LHCN-M2 (cell line): ENCODE measurements around the gene EFHC2. TPM values are rescaled to one million over a fixed set of nuclear protein-coding genes. Genes with fewer than 3 reads are reported as not detected.
"Not testable (repeated sequence)": the region's sequence is repeated elsewhere in the genome, so short reads cannot be mapped to it uniquely, and the experiment has no call there.

Experiments
- DNase-seq: peaks from one replicate; pipeline ENCODE4 v3.0.0-alpha.2; 2012; ENCODE audit warnings: low read depth
- total RNA-seq: library from RNA; depleted of rRNA; stranded (reverse); fragments of >200 nt; gene quantifications from 2 replicates; pipeline ENCODE4 v1.2.3, GENCODE V29; 2014

Gene EFHC2
- total RNA-seq, 1 experiment from 2014 or later: 0.17 TPM

DNA sequence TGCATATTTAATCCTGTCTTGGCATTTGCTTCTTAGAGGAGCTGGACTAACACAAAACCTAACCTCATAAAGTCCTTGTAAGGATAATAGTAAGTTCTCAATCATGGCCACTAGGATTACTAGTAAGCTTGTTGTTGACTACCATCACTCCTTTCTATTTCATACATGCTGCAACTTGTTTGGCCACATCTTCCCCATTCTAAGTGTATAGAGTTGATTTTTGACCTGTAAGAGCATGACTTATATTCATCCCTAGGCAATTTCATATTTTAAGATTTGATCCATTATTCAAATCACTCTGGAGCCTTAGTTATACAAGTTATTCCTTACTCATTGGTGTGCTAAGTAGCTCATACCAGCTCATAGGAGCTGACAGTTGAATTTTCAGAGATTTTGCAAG, 109.4 kb downstream of the EFHC2 start:
- DNase-seq: no peak

DNA sequence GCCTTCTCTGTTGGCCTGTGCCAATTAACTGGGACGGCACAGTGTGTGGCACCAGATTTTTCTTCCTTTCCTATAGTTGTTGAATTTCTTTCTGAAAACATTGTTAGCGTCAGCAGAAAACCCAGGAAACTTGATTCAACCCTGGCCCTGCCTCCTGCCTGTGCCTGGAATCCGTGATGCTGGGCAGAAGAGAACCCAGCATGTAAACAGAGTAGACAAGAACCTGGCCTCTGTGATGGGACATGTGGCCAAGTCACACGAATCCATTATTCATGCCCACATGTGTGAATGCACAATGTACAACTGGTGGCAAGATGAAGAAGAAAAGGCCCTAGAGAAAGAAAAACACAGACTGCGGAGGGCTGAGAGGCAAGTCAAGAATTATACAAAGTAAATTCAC, 111.4 kb downstream of the EFHC2 start:
- no peak for DNase-seq

DNA sequence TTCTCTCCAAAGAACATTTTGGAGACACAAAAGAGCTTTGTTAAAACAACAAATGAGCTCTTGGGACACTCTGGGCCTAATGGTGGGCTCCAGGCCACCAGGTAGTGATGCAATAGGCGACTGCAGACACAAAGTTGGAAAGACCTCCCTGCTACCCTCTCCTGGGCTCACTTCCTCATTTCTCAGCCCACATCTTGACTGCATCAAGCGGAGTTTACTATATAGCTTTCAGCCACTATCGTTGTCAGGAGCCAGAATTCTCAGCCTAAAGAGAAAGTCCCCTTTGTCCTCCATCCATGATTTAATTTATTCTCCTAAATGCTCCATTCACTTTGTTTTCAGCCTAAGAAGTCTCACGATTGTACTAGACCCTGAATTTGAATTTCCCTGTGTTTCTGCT, 114.9 kb downstream of the EFHC2 start:
- no peak for DNase-seq

DNA sequence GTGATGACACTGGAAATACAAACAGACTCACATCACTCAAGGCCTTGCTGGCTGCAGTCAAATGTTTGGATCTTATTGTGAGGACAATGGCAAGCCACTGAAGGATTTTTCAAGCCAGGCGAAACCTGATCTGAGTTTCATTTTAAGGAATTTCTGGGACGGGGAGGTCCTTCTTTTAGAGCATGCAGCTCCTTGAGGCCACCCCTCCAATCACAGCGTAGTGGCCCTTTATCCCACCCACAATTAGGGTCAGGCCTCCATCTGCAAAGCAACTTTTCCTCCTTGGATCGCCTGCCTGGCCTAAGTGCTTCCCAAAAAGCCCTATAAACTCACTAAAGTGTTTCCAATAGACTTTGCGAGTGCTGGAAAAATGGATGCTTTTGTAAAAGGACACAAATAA, 115.5 kb downstream of the EFHC2 start:
- DNase-seq: no peak

DNA sequence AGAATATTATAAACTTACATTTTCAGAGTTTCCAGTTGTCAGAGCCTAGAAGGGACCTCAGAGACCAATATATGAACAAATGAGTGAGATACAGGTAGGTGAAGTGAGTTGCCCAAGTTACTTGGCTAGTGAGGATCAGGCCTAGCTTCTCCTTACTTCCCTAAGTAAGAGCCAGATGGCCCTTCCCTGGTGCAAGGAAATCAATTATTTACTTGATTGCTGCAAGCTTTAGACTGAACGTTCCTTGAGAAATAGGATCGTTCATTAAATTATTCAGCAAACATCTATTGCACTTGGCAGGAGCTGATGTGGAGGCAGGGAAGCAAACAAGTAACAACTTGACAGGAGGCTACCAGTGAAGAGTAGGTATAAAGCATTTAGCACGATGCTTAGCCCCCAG, 117.8 kb downstream of the EFHC2 start:
- DNase-seq: no peak

DNA sequence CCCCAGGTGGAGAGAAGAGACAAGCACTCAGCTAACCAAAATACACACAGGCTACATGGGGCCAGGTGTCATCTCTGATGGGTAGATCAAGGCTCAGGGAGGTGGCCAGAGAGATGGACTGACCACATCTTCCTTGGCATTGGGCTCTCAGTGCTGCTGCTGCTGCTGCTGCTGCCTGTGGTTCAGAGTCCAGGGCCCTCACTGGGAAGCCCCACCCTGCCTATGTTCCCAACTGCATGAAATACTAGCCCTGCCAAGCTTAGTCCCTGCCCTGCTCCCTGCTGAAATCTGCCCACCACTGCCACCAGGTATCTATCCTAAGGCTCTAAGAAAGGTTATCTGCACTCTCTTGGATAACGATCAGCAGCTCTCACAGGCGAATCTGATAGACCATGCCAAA, 118.7 kb downstream of the EFHC2 start:
- DNase-seq: no peak

DNA sequence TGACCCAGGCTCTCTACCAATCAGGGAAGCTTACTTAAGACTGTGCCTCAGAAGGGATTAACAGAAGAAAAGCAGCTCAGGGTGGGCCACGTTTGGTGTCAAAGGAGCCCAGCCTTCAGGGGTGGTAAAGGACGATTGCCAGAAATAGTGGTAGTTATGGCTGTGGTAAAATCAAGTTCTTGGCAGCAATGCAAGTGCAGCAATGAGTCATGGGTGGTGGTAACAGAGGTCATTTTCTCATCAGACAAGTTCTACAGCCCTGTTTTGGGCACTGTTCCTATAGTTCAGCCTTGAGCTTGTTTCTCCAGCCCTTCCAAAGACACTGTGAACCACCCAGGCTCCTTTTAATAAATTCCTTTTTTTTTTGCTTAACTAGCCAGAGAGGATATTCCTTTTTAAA, 120.3 kb downstream of the EFHC2 start:
- peak; percentile 74 for DNase-seq

DNA sequence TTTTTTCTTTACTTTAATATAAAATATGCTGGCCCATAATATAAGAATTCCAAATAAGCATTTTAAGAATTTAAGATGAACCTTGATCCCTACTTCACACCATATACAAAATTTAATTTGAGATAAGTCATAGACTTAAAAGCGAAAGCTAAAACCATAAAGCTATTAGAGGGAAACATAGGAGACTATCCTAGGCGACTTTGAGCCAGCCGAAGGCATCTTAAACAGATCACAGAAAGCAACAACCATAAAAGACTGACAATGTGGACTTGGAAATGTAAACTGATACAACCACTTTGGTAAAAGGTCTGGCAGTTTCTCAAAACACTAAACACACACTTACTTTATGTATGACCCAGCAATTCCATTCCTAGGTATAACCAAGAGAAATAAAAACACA, 125.0 kb downstream of the EFHC2 start:
- DNase-seq: no peak

DNA sequence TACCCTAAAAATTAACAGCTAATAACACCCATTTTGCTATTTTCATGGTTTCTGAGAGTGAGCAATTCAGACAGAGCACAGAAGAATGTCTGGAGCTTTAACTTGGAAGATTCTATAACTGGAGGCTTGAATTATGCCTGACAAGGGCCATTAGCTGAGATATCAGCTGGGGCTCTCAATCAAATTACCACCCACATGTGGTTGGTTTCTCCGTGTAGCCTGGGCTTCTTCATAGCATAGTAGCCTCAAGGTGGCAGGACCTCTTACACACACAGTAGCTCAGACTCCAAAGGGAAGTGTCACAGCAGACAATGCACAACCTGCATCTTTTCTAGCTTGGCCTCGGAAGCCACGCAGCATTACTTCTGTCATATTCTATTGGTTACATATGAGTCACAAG, 127.3 kb downstream of the EFHC2 start:
- peak; percentile 48 for DNase-seq

DNA sequence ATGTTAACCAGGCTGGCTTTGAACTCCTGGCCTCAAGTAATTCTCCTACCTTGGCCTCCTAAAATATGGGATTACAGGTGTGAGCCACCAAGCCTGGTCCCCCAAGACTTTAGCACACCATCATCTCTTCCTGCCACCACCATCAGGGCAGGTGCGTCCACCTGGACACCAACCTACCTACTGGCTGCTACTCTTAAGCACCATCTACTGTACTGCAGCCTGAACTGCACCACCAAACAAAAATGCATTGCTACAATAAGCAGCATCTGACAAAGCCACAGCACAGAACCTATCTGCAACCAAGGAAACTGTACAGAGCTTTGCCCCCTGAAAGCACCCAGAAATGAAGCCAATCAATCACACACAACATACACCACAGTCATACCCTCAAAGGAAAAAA, 139.7 kb downstream of the EFHC2 start:
- no peak for DNase-seq

DNA sequence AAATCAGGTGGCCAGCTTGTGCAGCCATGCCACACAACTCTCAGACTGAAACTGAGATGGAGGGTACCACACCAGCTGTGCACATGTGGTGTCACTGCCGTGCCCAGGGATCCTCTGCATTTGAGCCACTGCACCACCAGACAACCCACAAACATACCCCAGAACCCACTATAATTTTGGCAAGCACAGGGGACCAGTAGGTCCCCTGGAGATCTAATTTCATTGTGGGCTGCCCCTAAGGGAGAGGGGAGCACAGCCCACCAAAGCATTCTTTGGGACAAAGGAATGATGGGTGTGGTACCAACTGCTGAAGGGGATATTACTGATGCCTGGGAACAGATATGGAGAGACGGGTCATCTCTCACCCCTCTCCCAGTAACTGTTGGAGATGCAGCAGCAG, 140.9 kb downstream of the EFHC2 start:
- no peak for DNase-seq

DNA sequence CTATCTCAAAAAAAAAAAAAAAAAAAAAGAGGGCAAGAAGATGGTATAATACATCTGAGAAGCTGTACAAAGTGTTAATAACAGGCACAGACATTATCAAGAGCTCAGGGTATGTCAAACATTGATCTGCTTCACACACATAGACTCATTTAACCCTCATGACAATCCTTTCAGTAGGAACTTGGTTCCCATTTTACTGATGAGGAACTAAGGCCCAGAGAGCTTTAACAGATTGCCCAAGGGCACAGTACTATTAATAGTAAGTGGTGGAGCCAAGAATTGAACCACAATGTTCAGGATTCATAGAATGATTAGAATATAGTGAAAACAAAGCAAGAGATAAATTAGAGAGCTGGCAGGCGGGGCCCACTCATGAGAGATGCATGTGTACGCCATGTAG, 154.4 kb downstream of the EFHC2 start:
- no peak for DNase-seq

DNA sequence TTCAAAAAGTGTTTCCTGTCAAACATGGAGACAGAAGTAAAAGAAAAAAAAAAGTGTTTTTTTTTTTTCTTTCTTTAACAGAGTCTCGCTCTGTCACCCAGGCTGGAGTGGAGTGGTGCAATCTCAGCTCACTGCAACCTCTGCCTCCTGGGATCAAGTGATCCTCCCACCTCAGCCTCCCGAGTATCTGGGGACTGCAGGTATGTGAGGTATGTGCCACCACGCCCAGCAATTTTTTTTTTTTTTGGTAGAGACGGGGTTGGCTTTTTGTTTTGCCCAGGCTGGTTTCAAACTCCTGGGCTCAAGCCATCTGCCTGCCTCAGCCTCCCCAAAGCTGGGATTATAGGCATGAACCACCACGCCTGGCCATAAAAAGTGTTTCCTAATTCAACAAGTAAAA, 155.6 kb downstream of the EFHC2 start:
- not testable (repeated sequence) for DNase-seq

DNA sequence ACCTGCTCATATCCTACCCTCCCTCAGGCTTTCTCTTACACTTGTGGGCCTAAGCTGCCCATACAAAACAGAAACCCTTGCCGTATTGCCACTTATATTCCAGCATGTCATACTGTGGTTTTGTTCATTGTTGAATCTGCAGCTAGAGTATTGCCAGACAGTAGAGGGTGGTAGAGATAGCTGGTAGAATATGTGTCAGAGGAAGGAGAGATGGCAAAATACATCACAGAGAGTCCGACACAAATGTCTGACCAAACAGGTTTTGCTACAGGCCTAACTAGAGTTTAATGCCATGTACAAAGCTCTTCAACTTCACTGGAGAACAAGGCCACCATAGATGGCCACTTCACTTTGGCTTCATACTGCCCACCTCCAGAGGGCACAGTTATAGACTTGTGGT, 160.1 kb downstream of the EFHC2 start:
- no peak for DNase-seq

DNA sequence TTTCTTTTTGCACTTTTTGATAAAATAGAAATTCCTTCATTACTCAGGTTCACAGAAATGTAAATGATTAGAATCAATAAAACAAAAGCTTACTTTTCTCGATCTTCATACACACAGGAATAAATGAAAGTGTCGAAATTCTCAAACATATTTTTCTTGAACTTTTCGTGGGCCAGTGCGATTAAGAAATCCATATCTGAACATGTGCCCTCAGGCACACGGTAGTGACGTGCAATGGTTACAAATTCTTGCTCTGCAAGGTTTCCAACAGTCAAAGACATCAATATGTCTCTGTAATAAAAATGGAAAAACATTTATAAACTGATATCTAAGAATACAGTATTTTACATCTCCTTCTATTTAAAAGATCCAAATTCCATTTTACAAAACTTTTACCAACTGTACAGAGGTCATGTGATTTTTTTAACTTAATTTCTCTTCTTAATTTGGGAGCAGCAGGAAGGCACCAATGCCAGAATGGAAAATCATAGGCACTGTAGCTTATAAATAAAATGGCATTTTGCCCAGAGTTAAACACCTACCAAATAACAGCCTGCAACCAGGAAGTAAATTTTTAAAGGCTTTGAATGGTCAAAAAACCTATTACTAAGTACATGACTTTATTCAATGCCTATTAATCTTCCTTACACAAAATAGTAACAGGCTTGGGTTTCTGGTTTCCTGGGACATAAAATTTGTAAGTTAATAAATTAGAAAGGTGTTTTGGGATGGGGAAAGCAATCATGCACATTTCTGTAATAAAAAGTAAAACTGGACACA, 165.0 kb downstream of the EFHC2 start:
- DNase-seq: no peak

DNA sequence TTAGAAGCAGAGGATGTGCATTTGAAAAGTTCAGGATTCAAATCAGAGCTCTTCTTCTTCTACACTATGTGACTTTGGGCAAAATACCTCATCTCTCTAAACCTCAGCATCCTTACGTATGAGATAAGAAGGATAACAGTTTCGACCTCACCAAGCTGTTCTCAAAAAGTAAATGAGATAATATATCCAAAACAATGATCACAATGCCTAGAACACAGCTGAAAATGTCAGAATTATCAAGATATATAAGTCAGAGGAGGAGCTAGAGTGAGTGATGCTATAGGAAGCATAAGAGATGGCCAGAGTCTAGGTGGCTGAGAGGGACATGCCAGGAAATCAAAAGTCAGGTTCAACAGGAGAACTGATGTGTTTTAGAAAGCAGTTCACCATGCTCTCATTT, 168.0 kb downstream of the EFHC2 start:
- DNase-seq: no peak

DNA sequence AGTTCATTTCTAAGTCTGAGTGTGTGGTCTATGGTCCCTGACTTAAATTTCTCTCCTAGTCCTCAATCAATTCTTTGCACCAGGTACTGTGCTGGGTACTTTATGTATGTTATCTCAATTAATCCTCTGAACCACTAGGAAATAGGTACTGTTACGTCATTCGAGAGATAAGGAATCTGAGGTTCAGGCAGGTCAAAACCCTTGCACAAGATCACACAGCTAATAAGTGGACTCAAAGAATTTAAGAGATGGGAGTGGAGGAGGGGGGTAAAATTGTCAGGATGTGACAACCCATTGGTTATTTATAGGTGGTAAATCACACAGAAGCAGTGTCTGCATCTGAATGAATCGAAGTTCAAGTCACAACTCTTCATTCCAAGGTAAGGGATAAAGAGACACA, 169.4 kb downstream of the EFHC2 start:
- DNase-seq: no peak

DNA sequence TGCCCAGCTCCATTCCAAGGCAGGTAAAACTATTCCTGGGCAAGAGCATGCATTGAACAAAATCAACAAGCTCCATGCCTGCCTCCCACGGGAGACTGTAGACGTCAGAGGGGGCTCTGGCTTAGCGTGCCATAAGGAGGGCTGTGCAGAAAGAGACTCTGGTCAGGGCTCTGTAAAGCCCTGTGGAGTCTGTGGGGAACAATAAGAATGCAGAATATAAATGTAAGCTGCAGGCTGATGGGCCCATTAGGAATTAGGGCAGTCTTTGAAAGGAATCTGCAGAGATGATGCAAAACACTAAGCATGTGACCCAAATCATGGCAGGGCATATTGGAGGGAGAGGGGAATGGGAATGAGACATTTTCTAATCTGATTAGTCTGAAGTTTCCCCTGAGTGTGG, 170.3 kb downstream of the EFHC2 start:
- DNase-seq: no peak

DNA sequence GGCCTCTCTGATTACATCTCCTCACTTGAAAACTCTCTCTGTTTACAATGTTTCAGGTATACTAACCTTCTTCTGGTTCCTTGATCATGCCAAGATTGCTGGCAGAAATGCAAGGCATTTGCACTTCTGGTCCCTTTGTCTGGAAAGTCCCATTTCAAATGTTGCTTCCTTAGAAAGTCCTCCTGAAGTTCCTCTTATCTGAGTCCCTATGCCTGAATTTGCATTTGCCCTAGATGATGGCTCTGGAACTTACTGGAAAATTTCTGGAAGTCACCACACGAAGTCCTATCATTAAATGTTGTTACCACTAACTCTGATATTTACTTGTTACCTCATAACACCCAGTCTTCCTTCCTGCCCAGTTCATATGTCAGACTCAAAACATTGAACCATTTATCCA, 176.4 kb downstream of the EFHC2 start:
- no peak for DNase-seq

DNA sequence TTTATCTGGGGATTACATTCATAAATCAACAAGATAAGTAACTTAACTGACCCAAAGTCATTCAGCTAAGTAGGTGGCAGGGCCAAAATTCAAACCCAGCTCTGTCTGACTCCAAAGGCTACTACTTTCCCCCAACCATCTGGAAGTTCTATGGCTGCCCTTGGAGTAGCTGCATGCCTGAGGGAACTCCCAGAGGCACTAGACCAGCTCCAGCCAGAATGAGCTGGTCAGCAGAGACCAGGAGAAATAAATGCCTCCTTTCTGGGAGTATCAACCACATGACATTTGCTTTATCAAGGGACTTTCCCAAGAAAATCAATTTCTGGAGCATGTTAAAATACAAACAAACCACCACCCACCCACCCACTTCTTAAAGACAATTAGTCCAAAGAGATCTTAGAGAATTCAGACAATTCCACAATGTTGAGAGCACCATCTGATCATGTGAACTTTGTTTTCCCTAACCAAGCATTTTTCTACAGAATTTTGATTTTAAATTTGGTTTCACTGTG, 180.5 kb downstream of the EFHC2 start:
- DNase-seq: no peak

DNA sequence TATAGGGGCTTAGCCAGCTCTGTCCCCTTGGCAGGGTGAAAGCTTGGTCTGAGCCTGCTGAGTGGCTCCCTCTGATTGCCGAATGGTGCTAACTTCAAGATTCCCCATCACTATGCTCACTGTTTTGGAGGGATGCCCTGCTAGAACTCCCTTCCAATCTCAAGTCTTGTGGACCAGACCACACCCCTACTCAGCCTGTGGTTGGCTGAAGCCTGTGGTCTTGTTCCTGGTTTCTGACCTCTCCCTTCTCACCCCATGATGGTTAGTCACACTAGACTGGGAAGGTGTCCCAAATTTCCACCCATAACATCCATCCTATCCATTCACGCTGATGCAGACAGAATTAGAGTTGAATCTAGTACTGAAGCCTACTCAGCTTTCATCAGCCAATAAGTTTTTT, 185.6 kb downstream of the EFHC2 start:
- DNase-seq: no peak

DNA sequence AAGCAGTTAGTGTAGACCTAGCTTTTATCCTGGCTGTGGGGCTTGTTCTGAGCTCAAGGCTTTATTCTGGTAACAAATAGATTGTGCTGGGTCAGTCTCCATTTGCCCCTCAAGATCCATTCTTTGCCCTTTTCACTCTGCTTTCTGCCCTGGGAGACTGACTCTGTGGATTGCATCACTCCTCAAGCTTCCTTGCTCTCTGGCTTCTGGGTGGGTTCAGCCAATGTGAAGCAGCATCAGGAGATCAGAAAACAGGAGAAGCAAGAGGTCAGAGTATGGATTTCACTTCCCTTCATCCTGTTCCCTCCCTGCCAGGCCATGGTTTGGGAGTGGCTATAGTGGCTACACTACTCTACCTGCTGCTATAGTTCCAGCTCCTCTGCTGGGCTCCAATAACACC, 186.2 kb downstream of the EFHC2 start:
- DNase-seq: no peak

DNA sequence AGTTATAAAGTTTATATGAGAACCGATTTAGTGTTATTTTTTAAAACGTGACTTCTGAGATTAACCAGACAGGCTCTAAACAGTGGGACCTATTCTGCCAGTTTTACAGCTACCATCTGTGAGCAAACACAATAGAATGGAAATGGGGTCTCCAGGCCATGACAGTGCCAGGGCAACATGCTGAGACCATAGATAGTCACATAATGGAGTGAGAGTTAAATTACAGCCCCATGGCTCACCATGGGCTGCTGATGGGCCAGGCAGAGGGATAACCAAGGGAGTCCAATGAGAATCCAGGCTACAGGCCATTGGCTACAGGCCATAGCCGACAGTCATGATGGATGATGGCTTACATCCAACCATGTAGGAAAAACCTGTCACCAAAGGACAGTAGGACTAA, 186.7 kb downstream of the EFHC2 start:
- DNase-seq: no peak

DNA sequence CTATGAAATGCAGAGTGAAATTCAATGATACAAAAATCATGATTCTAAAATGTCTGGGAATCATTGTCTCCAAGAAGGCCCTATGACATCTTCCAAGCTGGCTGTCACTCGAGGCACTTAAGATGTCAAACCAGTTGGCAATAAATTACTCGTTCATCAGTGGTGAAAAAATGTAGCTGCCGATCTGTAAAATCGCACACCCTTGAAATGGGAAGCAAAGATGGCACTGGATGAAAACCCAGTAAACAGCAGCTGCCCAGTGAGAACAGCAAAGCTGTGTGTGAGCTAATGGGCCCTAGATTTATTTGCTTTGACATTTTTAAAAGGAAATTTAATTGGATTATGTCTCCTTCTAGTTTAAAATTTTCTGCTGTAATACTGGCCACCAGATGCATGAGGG, 188.3 kb downstream of the EFHC2 start:
- no peak for DNase-seq
